NCI-H2196 treated with DMSO at 0.1 percent for 48 hours (cell line): ENCODE measurements around the gene BNC1.
"Not testable (repeated sequence)": the region's sequence is repeated elsewhere in the genome, so short reads cannot be mapped to it uniquely, and the experiment has no call there.

Experiments
- DNase-seq: peaks from one replicate; lab custom pipeline; 2025; ENCODE audit not compliant: unreplicated experiment; lab: John Stamatoyannopoulos, UW

The BNC1 gene

DNA sequence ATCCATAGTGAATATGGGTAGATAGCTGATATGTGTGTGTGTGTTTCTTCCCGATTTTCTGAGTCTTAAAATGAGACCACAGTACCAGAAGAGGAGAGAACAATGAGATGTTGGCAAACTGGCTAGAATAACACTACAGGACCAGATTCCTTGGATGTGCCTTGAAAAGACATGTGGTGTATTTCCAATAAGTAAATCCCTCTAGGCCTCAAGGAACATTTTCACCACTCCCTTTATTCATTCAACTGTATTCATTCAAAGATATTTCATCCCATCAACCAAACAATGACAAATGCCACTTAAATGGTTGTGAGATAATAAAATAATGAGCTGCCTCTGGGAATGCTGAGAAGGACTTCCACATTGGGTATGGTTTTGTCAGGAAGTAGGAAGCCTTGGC is 8.7 kb upstream of the BNC1 start:
- no peak for DNase-seq

DNA sequence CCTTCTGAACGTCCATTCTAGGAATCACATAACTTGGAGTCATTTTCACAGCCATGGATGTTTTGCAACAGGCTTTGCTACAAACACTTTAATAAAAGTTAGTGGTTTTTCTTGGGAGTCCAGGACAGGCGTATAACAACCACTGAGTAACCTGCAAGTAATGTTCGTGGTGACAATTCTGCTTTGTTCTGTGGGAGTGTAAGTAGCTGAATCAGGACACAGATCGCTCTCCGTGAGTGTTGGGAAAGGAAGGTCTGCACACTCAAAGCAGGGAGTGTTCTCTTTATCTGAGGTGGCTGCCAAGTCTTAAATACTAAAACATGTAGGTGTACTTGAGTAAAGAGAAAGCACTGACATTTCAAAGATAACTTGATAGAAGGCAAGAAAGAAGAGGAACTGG is 7.9 kb upstream of the BNC1 start:
- no peak for DNase-seq

DNA sequence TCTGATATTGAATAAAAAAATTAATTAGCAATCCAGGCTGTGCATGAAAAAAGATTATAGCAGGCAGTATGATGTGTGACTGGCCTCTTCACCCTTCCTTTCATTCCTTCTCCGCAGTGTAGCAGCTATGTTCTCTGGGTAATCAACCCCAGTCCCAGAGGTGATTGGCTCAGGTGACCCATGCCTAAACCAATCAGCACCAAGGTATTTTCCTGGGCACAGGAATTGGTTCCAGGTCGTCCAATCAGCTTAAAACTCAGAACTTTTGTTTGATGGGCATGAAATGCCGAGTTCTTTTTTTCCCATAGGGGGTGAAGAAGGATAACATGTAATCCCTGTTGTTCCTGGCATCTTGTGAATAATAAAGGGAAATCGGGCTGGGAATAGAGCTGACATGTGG is 5.8 kb upstream of the BNC1 start:
- DNase-seq: no peak

- no peak for DNase-seq
These were observed 4.7 kb upstream of the BNC1 start for GRCh38 chr15:83289160-83289559.

GRCh38 chr15:83288381-83288801 is 3.9 kb upstream of the BNC1 start:
- no peak for DNase-seq

DNA sequence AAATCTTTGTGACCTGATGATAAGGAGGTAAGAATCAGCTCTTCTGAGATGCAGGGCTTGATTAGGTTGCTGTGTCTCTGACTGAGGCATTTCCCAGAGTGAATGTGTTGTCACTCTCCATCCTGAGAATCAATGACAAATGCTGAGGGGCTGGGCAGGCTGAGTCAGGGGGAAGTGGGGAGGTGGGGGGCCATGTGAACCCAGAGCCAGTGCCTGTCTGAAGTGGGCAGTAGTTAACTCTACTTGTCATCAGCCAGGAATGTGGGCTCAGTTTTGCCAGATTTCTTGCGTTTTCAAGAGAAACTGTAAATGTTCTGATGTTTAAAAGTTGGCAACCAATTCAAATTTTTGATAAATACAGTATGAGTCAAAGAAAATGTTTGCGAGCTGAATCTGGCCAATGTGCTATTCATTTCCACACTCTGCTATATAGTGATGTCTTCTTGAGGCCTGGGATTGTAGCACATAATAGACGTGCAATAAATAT is 3.1 kb upstream of the BNC1 start:
- DNase-seq: no peak

DNA sequence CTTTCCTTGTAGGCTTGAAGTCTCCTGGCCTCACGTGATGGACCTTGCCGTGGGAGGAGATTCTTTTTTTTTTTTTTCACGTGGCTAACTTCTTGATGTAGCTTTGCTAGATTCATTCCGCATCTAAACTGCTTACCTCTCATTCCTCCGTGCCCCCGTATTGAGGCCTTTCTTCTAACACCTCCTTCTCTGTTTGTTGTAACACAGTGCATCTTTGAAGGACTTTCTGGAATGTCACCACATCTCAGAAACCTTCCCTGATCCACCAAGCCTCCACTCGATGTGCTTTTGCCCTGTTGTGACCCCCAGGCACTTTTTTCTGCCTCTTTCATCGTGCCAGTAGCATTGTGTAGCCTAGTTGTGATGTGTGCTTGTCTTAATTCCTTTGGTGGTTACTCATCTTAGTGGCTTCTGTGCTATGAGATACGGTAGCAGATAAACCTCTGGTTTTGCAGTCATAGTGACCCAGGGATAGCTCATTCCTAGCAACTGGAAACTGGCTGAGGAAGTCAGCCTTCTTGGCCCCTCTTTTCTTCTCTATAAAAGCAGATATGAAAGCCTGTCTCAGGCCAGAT is 1.6 kb upstream of the BNC1 start:
- DNase-seq: no peak

DNA sequence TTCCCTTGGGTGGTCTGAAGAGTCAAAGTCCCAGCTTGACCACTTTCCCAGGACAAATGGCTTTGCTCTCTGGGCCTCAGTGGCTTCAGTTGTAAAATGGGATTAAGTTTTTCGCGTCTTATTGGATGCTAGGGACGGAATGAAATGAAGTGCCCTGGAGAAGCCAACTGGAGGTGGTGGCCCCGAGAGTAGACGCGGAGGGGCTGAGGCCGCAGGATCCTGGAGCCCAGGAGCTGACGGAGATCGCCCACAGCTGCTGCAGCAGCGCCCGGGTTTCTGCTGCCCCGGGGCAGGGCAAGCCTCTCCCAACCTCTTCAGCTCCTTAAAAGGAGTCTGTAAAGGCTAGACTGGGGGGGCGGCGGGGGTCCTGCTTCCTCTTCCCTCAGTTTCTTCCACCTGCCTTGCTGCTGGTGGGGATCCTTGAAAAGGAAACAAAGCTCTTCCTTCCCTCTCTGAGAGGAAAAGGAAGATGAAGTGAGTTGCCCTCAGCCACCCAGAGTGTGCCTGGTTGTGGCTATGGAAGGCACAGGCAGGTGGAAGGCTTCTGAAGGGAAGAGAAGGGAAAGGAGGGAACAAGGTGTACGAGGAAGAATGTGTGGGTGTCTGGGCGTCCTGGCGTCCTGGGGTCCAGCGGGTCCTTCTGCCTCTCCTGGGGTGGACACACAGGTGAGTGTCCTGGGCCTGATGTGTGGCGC is 967 bp upstream of the BNC1 start:
- no peak for DNase-seq

DNA sequence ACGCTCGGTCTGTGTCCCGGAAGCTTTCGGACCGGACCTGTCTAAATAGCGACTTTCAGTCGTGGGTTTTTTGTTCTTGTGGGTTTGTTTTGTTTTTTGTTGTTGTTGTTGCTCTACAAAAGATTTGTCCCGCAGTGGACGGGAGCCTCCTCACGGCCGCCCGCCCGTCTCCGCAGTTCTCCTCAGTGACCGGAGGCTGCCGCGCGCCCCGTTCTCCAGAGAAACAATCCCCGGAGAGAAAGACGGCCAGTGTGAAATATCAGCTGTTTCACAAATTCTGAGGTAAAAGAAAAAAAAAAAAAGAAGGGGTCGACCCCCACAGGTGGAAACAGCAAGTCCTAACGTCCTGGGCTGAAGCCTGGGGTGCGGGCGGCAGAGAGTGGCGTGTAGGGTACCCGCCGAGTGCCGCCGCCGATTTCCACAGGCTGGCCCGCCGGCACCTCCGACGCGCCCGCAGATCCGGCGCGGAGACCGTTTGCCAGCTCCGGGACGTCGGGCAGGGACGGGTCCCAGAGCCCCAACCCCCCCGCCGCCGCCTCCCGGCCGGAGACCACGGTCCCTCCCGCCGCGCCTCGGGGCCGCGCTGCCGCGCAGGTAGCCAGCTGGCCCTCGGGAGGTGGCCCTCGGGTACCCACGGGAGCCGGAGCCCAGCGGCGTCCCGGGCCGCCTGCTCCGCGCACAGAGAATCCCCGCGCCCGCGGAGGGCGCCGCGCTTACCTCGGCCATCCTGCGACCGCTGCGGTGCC is 478 bp downstream of the BNC1 start:
- no peak for DNase-seq

GRCh38 chr15:83283138-83283812 is 1.2 kb downstream of the BNC1 start:
- DNase-seq: no peak

- DNase-seq: no peak
These were observed 1.7 kb downstream of the BNC1 start for GRCh38 chr15:83282776-83283137.

- no peak for DNase-seq
These were observed 2.3 kb downstream of the BNC1 start for GRCh38 chr15:83282141-83282540.

DNA sequence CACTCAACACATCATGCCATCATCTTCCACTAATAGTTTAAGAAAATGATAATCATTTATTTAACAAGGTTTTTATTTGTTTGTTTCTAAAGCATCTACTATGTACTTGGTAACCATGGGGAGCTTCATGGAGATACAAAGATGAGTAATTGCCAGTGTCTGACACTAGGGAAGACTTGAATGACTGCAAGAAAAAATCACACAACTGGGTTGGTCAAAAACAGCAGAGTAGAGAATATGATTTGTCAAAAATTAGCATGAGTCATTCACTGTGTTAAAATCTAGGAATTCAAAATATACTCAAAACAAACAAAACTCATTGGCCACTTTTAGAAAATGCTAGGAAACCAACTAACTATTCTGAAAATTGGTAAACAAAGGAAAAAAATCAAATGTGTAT is 6.3 kb downstream of the BNC1 start:
- DNase-seq: no peak

GRCh38 chr15:83276661-83277060 is 7.8 kb downstream of the BNC1 start:
- no peak for DNase-seq

DNA sequence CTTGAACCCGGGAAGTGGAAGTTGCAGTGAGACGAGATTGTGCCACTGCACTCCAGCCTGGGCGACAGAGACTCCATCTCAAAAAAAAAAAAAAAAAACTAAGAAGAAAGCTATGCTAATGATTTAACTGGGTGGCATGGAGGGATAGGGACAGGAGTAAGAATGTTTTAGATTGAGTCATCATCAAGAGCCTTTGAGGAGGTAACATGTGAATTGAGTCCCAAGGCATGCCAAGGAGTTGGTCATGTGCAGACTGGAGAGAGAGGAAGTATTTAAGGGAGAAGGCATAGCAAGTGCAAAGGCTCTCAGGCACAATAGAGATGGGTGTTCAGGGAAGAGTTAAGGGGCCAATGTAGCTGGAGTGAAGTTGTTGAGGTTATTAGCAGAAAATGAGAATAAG is 9.1 kb downstream of the BNC1 start:
- no peak for DNase-seq

DNA sequence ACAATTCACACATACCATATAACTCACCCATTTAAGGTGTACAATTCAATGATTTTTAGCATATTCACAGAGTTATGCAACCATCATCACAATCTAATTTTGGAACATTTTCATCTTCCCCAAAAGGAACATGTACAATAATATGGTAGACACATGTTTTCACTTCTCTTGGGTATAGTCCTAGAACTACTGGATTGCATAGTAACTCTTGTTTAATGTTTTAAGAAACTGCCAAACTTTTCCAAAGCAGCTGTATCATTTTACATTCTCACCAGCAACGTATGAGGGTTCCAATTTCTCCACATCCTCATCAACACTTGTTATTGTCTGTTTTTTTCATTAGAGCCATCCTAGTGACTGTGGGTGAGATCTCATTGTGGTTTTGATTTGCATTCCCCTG is 14.3 kb downstream of the BNC1 start:
- no peak for DNase-seq

DNA sequence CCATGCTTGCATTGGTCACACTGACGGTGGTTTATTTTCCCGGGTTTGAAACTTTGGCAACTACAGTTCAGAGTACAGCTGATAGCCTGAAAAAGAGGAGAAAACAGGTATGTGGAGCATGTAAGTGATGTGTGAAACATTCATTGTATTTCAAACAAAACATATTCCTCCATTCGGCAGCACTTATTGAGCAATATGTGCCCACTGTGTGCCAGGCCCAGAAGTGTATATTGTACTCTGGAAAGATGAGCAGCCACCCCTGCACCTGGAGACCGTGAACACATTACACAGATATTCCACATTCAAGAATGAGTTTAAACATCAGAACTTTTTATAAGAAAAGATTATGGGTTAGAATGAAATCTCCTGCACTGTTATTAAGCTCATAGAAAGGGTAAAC is 16.3 kb downstream of the BNC1 start:
- DNase-seq: no peak

DNA sequence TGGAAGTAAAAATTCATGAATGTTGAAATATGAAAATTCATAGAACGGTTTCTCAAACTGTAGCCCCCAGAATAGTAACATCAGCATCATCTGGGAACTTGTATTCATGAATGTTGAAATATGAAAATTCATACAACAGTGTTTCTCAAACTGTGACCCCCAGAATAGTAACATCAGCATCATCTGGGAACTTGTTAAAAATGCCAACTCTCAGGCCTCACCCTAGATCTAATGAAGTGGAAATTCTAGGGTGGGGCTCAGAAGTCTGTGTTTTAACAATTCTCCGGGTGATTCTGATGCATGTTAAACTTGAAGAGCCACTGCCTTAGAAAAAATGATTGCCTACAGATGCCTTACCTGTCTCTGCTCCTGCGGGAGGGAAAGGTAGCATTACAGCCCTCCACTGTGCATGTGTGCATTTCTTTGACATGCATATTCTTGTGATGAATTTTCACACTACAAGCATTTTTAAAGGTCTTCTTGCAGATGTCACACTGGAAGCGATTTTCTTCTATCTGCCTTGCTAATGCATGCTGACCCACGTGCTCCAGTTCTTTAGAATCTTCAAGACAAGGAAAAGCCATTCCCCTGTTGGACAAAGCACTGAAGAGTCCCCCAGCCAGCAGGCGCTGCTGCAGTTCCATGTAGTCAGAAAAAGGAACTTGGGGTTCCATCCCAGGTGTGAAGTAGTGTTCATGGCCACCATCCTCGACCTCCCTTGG is 21.7 kb downstream of the BNC1 start:
- DNase-seq: no peak

DNA sequence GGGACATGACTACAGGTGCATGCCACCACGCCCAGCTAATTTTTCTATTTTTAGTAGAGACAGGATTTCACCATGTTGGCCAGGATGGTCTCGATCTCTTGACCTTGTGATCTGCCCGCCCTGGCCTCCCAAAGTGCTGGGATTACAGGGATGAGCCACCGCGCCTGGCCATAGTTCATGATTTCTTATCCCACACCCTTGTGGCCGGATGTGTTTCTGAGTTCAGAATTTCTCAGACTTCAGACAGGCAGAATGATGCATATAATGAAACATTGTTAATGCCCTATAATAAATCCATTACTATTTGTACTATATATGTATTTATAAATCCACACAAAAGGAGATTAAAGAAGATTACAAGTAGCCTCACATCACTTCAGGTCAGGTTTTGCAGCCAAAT is 22.3 kb downstream of the BNC1 start:
- DNase-seq: not testable (repeated sequence)

GRCh38 chr15:83250781-83251180 is 33.7 kb downstream of the BNC1 start:
- DNase-seq: no peak

- no peak for DNase-seq
These were observed 35.5 kb downstream of the BNC1 start for GRCh38 chr15:83249030-83249343.
